Stomach (tissue), 9 donors: ENCODE measurements around the gene JAML. TPM values are rescaled to one million over a fixed set of nuclear protein-coding genes. Genes with fewer than 3 reads are reported as not detected.

Source experiments
- DNase-seq, 2 donors: peaks; one replicate each; pipeline versions ENCODE4 v3.0.0 to v3.0.0-alpha.2; 2013 to 2019
- H3K27ac ChIP-seq, 5 donors: fragments of 200-600 bp in 4 of 5; sonication (generic) in 4 of 5; one replicate each; pipeline ENCODE4 v1.5.1; 2013 to 2019; ENCODE audit warnings: mild to moderate bottlenecking in 1 of 5, moderate library complexity in 1 of 5
- H3K27me3 ChIP-seq, 3 donors: fragments of 200-600 bp; sonication (generic); one replicate each; pipeline ENCODE4 v1.5.1; 2017 to 2019; ENCODE audit warnings: mixed run types in 1 of 3
- H3K36me3 ChIP-seq, 4 donors: fragments of 200-600 bp; sonication (generic); 1 replicate in 3 of 4; 2 replicates in 1 of 4; pipeline ENCODE4 v1.5.1; 2016 to 2019
- H3K4me1 ChIP-seq, 4 donors: fragments of 200-600 bp; sonication (generic); one replicate each; pipeline ENCODE4 v1.5.1; 2016 to 2019
- H3K4me3 ChIP-seq, 4 donors: fragments of 200-600 bp; sonication (generic) in 3 of 4; one replicate each; pipeline ENCODE4 v1.5.1; 2016 to 2019; ENCODE audit warnings: mild to moderate bottlenecking in 1 of 4
- H3K9me3 ChIP-seq, 4 donors: fragments of 200-600 bp; sonication (generic); one replicate each; pipeline ENCODE4 v1.5.1; 2016 to 2019
- CTCF ChIP-seq, 7 experiments: fragments of 450-650 bp in 4 of 7; fragments of 200-600 bp in 3 of 7; sonication (generic) in 3 of 7; IDR thresholded peaks; one replicate each; pipeline ENCODE4 v1.5.1; 2016 to 2019; ENCODE audit warnings: antibody characterized with exemption in 7 of 7, control low read depth in 2 of 7, mild to moderate bottlenecking in 1 of 7
- EP300 ChIP-seq: sonication (generic); formaldehyde crosslinking; IDR thresholded peaks from one replicate; pipeline ENCODE4 v1.6.1; 2017; ENCODE audit warnings: antibody characterized with exemption
- POLR2A ChIP-seq, 4 donors: fragments of 450-650 bp; IDR thresholded peaks; one replicate each; pipeline ENCODE4 v1.6.1; 2016; ENCODE audit warnings: antibody characterized with exemption in 4 of 4, control low read depth in 2 of 4, mild to moderate bottlenecking in 1 of 4, moderate library complexity in 1 of 4
- POLR2AphosphoS5 ChIP-seq, 3 donors: sonication (generic); formaldehyde crosslinking; IDR thresholded peaks; one replicate each; pipeline ENCODE4 v1.6.1; 2016; ENCODE audit warnings: antibody characterized with exemption in 3 of 3
- WGBS, 5 donors: extraction: QIAGEN DNeasy Blood & Tissue Kit in 3 of 5; methylation state at CpG; one replicate each; pipeline versions ENCODE4 v1.1.5 to v1.1.7; 2013 to 2018; 5-methylcytosine and 5-hydroxymethylcytosine counted together
- intact Hi-C: fragments of 100-400 bp; cut with DNase I; formaldehyde crosslinking; loops from one replicate; pipeline ENCODE4 v1.15.1; 2023; ENCODE audit warnings: low total_unique reads
- polyA plus RNA-seq, 3 donors: library from polyadenylated mRNA; stranded (reverse); fragments of 200-250 nt; gene quantifications; one replicate each; pipeline ENCODE4 v1.2.3, GENCODE V29; 2013
- total RNA-seq, 5 donors: library from RNA; depleted of rRNA; stranded (reverse); fragments of >200 nt; gene quantifications; one replicate each; pipeline versions ENCODE4 v1.1.0 to v1.2.3, GENCODE V29; 2014 to 2016
- donor health status: healthy with polysubstance abuse.
- donor health status: Bipolar disorder and iron deficiency.
- donor health status: healthy.

The JAML gene
- total and polyA plus RNA-seq, 8 donors = 3.7 to 35.0 (median 12.8) TPM

GRCh38 chr11:118171269-118172062, 53.3 kb downstream of the JAML start:
- TF ChIP-seq EP300 (no peak), POLR2AphosphoS5 (IDR thresholded peaks at IDR 0.05) (no peak), CTCF (IDR thresholded peaks at IDR 0.05) (peak in 5 of 7 experiments; percentile 69 to 90 (median 81)), POLR2A (IDR thresholded peaks at IDR 0.05) (no peak)
- H3K4me3 ChIP-seq = peak overlapping the region in 1 of 4 donors; percentile 13
- H3K9me3 ChIP-seq = no peaks in the 10 kb centered on the region
- DNase-seq = peak; percentile 78 to 91
- peaks cover 0 to 24% (median 12%) of the 10 kb centered on the region in 4 donors for H3K4me1 ChIP-seq
- intact Hi-C loops = no loop called here
- no peaks in the 10 kb centered on the region for H3K36me3 ChIP-seq
- WGBS, 5 donors = 4 to 9% (median 6%) methylated on average over 5 to 29 of the region's 29 CpGs
- no peak overlapping the region for H3K27ac ChIP-seq
- peaks cover 0 to 59% (median 0%) of the 10 kb centered on the region in 3 donors for H3K27me3 ChIP-seq

- Histone ChIP-seq H3K27me3 (peaks cover 0 to 59% (median 0%) of the 10 kb centered on the region in 3 donors), H3K4me1 (peaks cover 0 to 21% (median 11%) of the 10 kb centered on the region in 4 donors), H3K4me3 (no peak overlapping the region), H3K27ac (no peak overlapping the region), H3K36me3 (no peaks in the 10 kb centered on the region), H3K9me3 (no peaks in the 10 kb centered on the region)
- 23 to 44% (median 37%) methylated on average over 7 to 8 of the region's 8 CpGs for WGBS, 5 donors
- DNase-seq = peak in 1 of 2 donors; percentile 29
- intact Hi-C loops = no loop called here
- TF ChIP-seq POLR2AphosphoS5 (IDR thresholded peaks at IDR 0.05) (no peak), POLR2A (IDR thresholded peaks at IDR 0.05) (no peak), EP300 (no peak)
These were observed 53.9 kb downstream of the JAML start for GRCh38 chr11:118170882-118171268.

- Histone ChIP-seq H3K4me3 (no peak overlapping the region), H3K4me1 (peaks cover 0 to 14% (median 8%) of the 10 kb centered on the region in 4 donors), H3K27me3 (peaks cover 0 to 58% (median 0%) of the 10 kb centered on the region in 3 donors), H3K36me3 (no peaks in the 10 kb centered on the region), H3K9me3 (no peaks in the 10 kb centered on the region), H3K27ac (no peak overlapping the region)
- intact Hi-C loops = no loop called here
- DNase-seq = no peak
- WGBS, 5 donors = 81 to 89% (median 84%) methylated on average over 9 of the region's 9 CpGs
- TF ChIP-seq POLR2A (IDR thresholded peaks at IDR 0.05) = no peak
- TF ChIP-seq EP300 = no peak
- TF ChIP-seq POLR2AphosphoS5 (IDR thresholded peaks at IDR 0.05) = no peak
- TF ChIP-seq CTCF (IDR thresholded peaks at IDR 0.05) = no peak
These were observed 54.6 kb downstream of the JAML start for GRCh38 chr11:118170231-118170630.

GRCh38 chr11:118169300-118170140, 55.3 kb downstream of the JAML start:
- DNase-seq = peak in 1 of 2 donors; percentile 49
- no peaks in the 10 kb centered on the region for H3K9me3 ChIP-seq
- TF ChIP-seq POLR2AphosphoS5 (IDR thresholded peaks at IDR 0.05) = no peak
- no peak for TF ChIP-seq EP300
- TF ChIP-seq POLR2A (IDR thresholded peaks at IDR 0.05) = no peak
- H3K27me3 ChIP-seq = peaks cover 0 to 64% (median 0%) of the 10 kb centered on the region in 3 donors
- H3K27ac ChIP-seq = no peak overlapping the region
- no peaks in the 10 kb centered on the region for H3K36me3 ChIP-seq
- 73 to 85% (median 79%) methylated on average over 7 of the region's 7 CpGs for whole genome bisulfite sequencing, 5 donors
- intact Hi-C loops = no loop called here
- H3K4me1 ChIP-seq = peaks cover 0 to 10% (median 8%) of the 10 kb centered on the region in 4 donors
- H3K4me3 ChIP-seq = no peak overlapping the region

GRCh38 chr11:118168751-118169150, 56.1 kb downstream of the JAML start:
- H3K27me3 ChIP-seq = peaks cover 0 to 72% (median 0%) of the 10 kb centered on the region in 3 donors
- H3K36me3 ChIP-seq = no peaks in the 10 kb centered on the region
- TF ChIP-seq POLR2AphosphoS5 (IDR thresholded peaks at IDR 0.05) (no peak), CTCF (IDR thresholded peaks at IDR 0.05) (no peak), EP300 (no peak), POLR2A (IDR thresholded peaks at IDR 0.05) (no peak)
- 72 to 82% (median 77%) methylated on average over 3 of the region's 3 CpGs for WGBS, 5 donors
- no peak overlapping the region for H3K4me3 ChIP-seq
- intact Hi-C loops = no loop called here
- no peak overlapping the region for H3K27ac ChIP-seq
- DNase-seq = no peak
- H3K9me3 ChIP-seq = no peaks in the 10 kb centered on the region
- H3K4me1 ChIP-seq = peaks cover 0 to 10% (median 8%) of the 10 kb centered on the region in 4 donors
